Measurements from ENCODE around the gene ATAD3C.
A peak's percentile ranks its signal among the peaks of the same experiment; 100 is the strongest.
"Not testable (repeated sequence)": the region's sequence is repeated elsewhere in the genome, so short reads cannot be mapped to it uniquely, and the experiment has no call there.

The ATAD3C gene, protein sequence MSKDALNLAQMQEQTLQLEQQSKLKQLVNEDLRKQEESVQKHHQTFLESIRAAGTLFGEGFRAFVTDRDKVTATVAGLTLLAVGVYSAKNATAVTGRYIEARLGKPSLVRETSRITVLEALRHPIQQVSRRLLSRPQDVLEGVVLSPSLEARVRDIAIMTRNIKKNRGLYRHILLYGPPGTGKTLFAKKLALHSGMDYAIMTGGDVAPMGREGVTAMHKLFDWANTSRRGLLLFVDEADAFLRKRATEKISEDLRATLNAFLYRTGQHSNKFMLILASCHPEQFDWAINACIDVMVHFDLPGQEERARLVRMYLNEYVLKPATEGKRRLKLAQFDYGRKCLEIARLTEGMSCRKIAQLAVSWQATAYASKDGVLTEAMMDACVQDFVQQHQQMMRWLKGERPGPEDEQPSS
- 0 to 0.27 (median 0.12) reads per million in 18 experiments for total RNA-seq

DNA sequence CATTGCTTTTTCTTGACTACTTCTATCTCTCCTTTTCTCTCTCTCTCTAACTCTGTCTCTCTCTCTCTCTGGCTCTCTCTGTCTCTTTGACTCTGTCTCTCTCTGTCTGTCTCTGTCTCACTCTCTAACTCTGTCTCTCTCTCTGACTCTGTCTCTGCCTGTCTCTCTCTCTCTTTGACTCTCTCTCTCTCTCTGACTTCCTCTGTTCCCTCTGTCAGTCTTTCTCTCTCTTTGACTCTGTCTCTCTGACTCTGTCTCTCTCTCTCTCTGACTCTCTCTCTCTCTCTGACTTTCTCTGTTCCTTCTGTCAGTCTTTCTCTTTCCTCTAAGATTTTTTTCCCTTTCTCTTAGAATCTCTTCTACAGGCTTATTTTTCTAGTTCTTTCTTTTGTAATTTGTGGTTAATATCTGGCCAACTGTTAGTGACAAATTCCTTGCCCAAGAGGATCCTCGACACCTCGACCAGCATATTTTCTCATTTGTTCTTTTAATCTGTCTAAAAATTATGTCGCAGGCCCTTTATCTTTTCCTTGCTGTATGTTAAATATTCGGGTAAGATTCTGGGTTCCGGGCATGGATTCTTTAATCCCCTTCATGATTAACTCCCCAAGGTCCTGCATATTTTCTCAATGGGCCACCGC lies at the start of gene ATAD3C:
TSS of gene ATAD3C (plus strand) at position 591 of the 641 bp plus-strand sequence. CDS start 995 bp downstream, outside the sequence.
- DNase-seq, result no peak

- no peak for DNase-seq
These were observed 49.5 kb upstream of the ATAD3C start for GRCh38 chr1:1399872-1400575.

DNA sequence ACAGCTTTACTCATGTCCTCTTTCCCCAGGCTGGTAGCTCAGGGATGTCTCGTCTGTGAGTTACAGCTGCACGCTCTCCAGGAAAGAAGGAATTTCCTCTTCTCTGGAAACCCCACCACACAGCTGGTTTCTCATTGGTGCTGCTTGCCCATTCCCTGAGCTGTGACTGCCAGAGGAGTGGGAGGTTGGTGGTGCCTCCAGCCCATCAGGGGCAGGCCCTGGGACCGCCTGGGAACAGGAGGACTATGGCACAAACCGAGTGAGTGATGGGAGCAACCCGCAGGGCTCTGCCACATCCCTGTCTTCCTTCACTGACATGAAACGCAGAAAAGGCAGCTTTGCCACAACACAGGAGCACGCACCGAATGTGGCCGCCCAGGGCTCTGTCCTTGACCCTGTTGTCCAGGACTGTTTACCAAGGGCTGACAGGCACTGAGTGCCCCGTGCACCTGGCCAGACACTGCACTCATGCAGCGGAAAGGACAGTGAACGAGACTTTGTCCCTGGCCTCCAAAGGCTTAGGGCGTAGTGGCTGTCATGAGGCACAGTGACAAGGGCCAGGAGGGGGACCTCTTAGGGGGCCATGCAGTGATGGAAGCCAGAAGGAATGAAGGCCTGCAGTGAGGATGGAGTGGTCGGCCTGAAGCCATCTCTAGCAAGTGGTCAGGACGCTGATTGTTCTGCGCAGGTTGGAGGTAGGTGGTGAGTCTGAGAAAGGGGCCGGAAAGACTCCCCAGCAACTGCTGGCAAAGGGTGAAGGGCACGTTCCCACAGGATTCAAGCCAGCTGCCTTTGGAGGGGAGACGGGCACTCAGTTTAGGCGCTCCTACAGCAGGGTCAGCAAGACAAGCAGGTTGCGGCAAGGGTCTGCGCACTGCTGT lies 48.7 kb upstream of the ATAD3C start:
- DNase-seq, result no peak

GRCh38 chr1:1401457-1402010 lies 48.0 kb upstream of the ATAD3C start:
- DNase-seq, result no peak

GRCh38 chr1:1402072-1402900 lies 47.2 kb upstream of the ATAD3C start:
- peak in 1 of 2 donors; percentile 48 for DNase-seq

- not testable (repeated sequence) for DNase-seq
These were observed 46.5 kb upstream of the ATAD3C start for GRCh38 chr1:1402901-1403392.

- DNase-seq, result peak; percentile 78 to 85
These were observed 45.8 kb upstream of the ATAD3C start for GRCh38 chr1:1403653-1404052.

DNA sequence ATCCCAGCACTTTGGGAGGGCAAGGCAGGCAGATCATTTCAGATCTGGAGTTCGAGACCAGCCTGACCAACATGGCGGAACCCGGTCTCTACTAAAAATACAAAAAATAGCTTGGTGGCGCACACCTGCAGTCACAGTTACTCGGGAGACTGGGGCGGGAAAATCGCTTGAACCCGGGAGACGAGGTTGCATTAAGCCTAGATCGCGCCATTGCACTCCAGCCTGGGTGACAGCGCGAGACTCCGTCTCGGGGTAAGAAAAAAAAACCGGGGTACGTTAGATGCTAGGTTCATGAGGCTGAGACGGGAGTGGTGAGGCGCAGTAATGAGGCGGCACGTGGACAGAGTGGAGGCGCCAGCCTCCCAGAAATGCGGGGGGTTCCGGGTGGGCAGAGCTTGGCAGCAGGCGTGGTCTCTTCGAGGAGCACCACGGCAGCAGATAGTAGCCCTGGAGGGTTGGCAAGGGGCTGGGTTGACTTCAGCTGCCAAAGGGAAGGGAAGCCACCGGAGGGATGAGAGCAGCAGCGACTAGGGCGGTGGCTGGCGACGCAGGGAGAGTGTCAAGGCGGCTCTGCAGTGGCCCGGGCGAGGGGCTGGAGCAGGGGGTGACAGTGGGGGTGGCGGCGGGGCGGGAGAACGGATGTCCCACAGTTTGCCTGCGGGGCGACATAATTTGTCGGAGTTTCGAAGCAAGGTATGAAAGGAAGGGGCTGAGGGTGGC lies 43.2 kb upstream of the ATAD3C start:
- DNase-seq, result no peak

DNA sequence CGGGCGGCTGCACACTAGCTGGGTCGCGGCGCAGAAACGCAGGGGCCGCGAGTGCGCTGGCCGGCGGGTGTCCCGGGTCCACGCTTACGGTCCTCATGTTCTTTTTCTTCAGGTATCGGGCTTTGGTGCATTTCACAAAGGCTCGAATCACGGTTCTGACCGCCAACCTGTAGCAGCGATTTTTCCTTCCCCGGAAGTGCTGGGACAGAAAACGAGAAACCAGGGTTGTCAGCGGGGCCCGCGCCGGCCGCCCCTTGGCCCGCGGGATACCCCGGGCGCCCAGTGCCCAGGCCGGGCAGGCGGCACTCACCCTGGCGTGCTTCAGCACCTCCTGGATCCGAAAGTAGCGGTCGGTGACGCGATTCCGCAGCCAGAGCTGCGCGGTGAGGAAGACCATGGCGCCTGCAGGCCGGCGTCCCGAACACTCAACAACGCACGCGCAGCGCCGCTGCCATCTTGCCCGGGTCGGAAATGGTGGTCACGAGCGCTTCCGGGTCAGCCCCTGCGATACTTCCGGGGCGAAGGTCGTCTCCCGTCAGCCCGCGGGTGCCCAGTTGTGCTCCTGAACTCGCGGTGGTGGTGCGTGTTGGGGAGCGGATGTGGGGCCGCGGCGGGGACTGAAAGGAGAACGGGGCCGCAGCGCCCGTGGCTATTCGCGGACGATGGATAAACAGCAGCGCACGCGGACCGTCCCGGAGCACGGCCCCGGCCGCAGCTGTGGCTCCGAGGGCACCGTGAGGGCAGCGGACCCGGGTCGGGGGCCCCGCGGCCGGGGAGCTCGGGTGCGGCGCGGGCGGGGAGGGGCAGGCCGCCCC lies 42.5 kb upstream of the ATAD3C start, which contains the start of gene MRPL20:
TSS of gene MRPL20 (minus strand) at position 473 of the 815 bp plus-strand sequence. CDS start at position 397, 76 bp downstream.
- peak; percentile 94 to 95 for DNase-seq

DNA sequence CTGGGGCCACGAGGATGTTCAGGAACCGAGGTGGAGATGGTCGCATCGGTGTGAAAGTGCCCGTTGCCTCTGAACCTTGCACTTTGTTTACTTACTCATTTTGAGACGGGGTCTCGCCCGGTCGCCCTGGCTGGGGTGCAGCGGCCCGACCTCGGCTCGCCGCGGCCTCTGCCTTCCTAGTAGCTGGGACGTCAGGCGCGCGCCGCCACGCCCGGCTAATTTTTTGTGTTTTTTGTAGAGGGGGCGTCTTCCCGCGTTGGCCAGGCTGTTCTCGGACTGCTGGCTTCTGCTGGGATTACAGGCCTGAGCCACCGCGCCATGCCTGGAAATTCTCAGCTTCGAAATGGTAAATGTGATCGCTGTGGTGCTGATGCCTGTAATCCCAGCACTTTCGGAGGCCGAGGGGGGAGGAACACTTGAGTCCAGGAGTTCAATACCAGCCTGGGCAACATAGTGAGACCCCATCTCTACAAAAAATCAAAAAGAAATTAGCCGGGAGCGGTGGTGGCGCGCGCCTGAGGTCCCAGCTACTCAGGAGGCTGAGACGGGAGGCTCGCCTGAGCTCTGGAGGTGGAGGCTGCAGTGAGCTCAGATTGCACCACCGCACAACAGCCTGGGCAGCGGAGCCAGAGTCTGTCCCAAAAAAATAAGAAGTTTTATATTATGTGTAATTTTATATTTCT lies 41.7 kb upstream of the ATAD3C start:
- peak in 1 of 2 donors; percentile 36 for DNase-seq

GRCh38 chr1:1410238-1410637 lies 39.3 kb upstream of the ATAD3C start:
- not testable (repeated sequence) for DNase-seq

DNA sequence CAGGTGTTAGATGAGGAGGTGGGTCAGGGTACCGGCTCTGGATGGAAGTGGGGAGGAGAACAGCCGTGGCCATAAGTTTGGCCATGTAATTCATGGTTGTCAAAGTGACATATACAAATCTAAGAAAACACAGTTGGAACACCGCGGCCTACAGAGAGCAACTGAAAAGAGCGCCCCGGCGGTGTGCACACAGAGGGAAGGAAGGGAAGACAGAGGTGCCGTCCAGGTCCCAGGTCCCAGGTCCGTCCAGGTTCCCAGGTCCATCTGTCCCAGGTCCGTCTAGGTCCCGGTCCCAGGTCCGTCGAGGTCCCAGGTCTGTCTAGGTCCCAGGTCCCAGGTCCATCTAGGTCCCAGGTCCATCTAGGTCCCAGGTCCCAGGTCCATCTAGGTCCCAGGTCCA lies 37.9 kb upstream of the ATAD3C start:
- DNase-seq, result no peak

- DNase-seq, result not testable (repeated sequence)
These were observed 37.1 kb upstream of the ATAD3C start for GRCh38 chr1:1412311-1412902.

DNA sequence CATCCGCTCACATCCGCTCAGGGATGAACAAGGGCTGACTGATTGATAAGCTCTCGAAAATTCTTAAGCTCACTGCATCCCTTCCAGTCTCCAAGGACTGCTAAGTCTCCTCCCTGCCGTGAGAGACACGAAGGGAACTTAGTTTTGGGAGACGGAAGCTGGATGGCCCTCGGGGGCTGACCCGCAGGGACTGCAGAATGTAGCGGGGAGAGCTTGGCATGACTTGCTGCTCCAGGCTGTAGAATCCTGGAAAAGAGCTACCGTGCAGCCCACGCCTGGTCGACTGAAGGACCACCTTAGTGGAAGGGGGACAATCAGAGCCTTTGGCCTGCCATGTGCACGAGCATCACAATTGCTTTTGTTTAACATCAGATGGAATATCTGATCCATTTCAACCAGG lies 33.7 kb upstream of the ATAD3C start:
- no peak for DNase-seq

GRCh38 chr1:1417396-1417795 lies 32.1 kb upstream of the ATAD3C start:
- DNase-seq, result not testable (repeated sequence)

GRCh38 chr1:1417825-1418463 lies 31.5 kb upstream of the ATAD3C start:
- not testable (repeated sequence) for DNase-seq

Measured in inflammatory macrophage (primary cell).